Activated CD8-positive, alpha-beta T cell treated with anti-CD3 and anti-CD28 coated beads, Interleukin-2, amount 10 ng/mL, durations not matched to agents 7 days and 5 days (primary cell): Measurements from ENCODE around the gene FAM53A. TPM values are rescaled to one million over a fixed set of nuclear protein-coding genes. Genes with fewer than 3 reads are reported as not detected.

Source experiments
- ATAC-seq: fragments of 150-1000 bp; cut with Tn5 transposase; one replicate; pipeline ENCODE4 v1.10.0; 2021; ENCODE audit warnings: moderate library complexity
- CTCF ChIA-PET: fragments of 350-600 bp; sonication (Branson Sonifier 250); formaldehyde crosslinking; loops from one replicate; lab custom pipeline; 2021; ENCODE audit warnings: antibody characterized with exemption; lab: Charles Lee
- POLR2A ChIA-PET: fragments of 350-600 bp; sonication (Branson Sonifier 250); formaldehyde crosslinking; loops from one replicate; lab custom pipeline; 2021; ENCODE audit warnings: antibody characterized with exemption; lab: Charles Lee
- DNase-seq: peaks from one replicate; pipeline ENCODE4 v3.0.0-alpha.2; 2020
- H3K27ac Mint-ChIP-seq: one replicate; pipeline ENCODE4 v1.8.0; 2021; ENCODE audit warnings: mild to moderate bottlenecking, mixed read lengths
- H3K27me3 Mint-ChIP-seq: one replicate; pipeline ENCODE4 v1.8.0; 2021; ENCODE audit warnings: low read depth, mixed read lengths
- H3K36me3 Mint-ChIP-seq: one replicate; pipeline ENCODE4 v1.8.0; 2021; ENCODE audit warnings: low read depth, mixed read lengths
- H3K4me1 Mint-ChIP-seq: one replicate; pipeline ENCODE4 v1.8.0; 2021; ENCODE audit warnings: low read depth, mixed read lengths
- H3K4me3 Mint-ChIP-seq: one replicate; pipeline ENCODE4 v1.8.0; 2021; ENCODE audit warnings: mild to moderate bottlenecking, mixed read lengths
- H3K9me3 Mint-ChIP-seq: one replicate; pipeline ENCODE4 v1.8.0; 2022; ENCODE audit warnings: mixed read lengths; ENCODE audit not compliant: insufficient read depth
- total RNA-seq, 2 experiments: library from RNA; stranded (reverse); gene quantifications; one replicate each; pipeline ENCODE4 v1.2.3, GENCODE V29; 2021

FAM53A gene
- total RNA-seq, 2 experiments from 2014 or later = 0.45 to 0.91 TPM

DNA sequence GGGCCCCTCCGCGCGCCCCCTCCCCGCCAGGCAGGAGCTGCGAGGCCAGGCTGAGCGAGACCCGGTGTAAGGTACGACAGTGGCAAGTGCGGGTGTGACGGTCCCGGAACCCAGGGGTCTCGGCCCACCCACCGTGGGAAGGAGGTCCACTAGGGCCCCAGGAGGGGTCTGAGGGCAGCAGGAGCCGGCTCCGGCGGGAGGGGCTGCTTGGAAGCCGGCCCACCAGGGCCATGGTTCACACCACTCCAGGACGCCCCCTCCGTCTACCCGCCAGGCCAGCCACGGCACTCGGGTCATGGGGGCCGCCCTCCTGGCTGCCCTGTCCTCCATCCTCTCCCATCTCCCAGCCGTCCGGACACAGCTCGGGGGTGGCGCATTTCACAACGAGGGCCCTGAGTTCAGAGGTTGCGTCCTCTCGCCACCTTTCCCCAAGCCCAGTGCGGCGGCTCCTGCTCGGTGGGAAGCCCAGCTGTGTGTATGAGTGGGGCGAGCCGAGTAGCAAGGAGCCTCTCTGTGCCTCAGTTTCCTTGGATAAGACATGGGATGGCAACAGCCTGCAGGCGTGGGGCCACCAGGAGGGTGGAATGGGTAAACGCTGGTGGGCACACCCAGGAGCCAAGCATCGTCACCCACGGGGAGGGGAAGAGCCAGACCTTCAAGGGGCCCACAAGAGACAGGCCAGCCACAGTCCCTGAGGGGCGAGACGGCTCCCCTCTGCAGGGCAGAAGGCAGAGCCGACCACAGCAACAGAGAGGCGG, 81.3 kb downstream of the FAM53A start:
- ChIA-PET CTCF (no interaction called here), POLR2A (interaction anchor here (1.0 kb wide), 1 partner anchor 29 kb away, joined by 3 read pairs; no protein-coding TSS in a partner anchor)
- DNase-seq (no peak), ATAC-seq (no peak)
- no peaks in the 10 kb centered on the region for H3K27me3 Mint-ChIP-seq
- no peaks in the 10 kb centered on the region for H3K36me3 Mint-ChIP-seq
- no peak overlapping the region for H3K4me3 Mint-ChIP-seq
- no peak overlapping the region for H3K27ac Mint-ChIP-seq
- peaks cover 25% of the 10 kb centered on the region for H3K4me1 Mint-ChIP-seq
- no peaks in the 10 kb centered on the region for H3K9me3 Mint-ChIP-seq

DNA sequence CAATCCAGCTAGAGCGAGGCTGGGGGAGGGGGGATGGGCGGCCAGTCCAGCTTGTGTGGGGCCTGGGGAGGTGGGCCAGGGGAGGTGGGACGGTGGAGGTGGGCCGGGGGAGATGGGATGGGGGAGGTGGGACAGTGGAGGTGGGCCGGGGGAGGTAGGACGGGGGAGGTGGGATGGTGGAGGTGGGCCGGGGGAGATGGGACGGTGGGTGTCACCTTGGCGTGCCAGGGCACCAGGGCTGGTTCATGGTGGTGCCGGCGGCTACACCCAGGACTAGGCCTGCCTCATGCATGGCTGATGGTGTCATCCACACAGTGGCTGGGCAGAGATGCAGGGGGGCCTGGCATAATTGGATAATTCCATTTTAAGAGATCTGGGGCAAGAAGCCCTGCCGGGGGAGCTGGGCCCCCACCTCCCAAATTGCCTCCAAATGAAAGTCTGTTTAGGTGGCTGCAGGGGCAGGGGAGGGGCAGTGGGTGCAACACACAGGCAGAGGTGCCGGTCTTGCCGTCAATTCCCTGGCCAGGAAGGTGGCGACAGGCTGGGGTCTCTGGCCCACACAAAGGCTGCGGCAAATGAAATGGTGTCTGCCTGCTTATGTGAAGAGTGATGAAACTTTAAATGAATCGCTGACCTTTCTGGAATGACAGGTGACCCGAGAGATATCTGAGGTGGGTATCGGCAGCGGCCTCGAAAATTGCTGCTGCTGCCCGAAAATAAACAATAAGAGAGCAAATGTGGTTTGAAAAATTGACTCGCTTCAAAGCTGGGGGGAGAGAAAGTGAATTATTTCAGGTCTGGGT, 82.1 kb downstream of the FAM53A start:
- no peak overlapping the region for H3K27ac Mint-ChIP-seq

GRCh38 chr4:1601533-1601835, 82.6 kb downstream of the FAM53A start:
- H3K27me3 Mint-ChIP-seq = no peaks in the 10 kb centered on the region
- DNase-seq (no peak), ATAC-seq (no peak)
- H3K36me3 Mint-ChIP-seq = no peaks in the 10 kb centered on the region
- no peaks in the 10 kb centered on the region for H3K9me3 Mint-ChIP-seq
- H3K4me1 Mint-ChIP-seq = peaks cover 23% of the 10 kb centered on the region
- POLR2A ChIA-PET = no interaction called here
- H3K27ac Mint-ChIP-seq = no peak overlapping the region
- CTCF ChIA-PET = no interaction called here
- no peak overlapping the region for H3K4me3 Mint-ChIP-seq

More for the DNA sequence above, 82.1 kb downstream of the FAM53A start:
- no peak for DNase-seq
- H3K36me3 Mint-ChIP-seq = no peaks in the 10 kb centered on the region
- no peaks in the 10 kb centered on the region for H3K9me3 Mint-ChIP-seq
- no peaks in the 10 kb centered on the region for H3K27me3 Mint-ChIP-seq
- ATAC-seq = no peak
- CTCF ChIA-PET = no interaction called here
- H3K4me1 Mint-ChIP-seq = peaks cover 25% of the 10 kb centered on the region
- H3K4me3 Mint-ChIP-seq = no peak overlapping the region
- POLR2A ChIA-PET = interaction anchor here (1.0 kb wide), 1 partner anchor 28 kb away, joined by 3 read pairs; no protein-coding TSS in a partner anchor

GRCh38 chr4:1600811-1601532, 83.1 kb downstream of the FAM53A start:
- CTCF ChIA-PET = no interaction called here
- Mint-ChIP-seq H3K27ac (no peak overlapping the region), H3K27me3 (no peaks in the 10 kb centered on the region), H3K4me1 (peaks cover 20% of the 10 kb centered on the region), H3K4me3 (no peak overlapping the region), H3K9me3 (no peaks in the 10 kb centered on the region), H3K36me3 (no peaks in the 10 kb centered on the region)
- no peak for DNase-seq
- ATAC-seq = no peak
- POLR2A ChIA-PET = no interaction called here

DNA sequence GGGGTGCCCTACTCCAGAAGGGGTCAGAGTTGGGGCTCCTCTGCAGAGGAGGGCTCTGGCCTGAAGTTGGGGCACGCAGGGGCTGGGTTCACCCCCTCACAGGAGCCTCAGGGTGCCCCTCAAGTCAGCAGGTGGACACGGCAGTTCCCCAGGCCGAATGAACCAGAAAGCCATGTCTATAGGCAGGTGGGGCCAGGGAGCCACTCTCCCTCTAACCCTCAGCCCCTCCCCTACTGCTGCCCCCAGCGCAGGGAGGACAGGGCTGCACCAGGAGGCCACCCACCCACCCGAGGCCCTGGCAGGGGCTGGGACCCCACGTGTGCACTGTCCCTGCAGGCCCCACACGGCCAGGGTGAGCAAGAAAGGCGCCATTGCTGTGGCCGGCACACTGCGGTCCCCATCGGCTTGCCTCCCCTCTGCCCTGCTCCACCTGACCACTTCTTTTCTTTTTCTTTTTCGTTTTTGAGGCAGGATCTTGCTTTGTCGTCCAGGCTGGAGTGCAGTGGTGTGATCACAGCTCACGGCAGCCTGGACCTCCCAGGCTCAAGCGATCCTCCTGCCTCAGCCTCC, 83.8 kb downstream of the FAM53A start:
- H3K36me3 Mint-ChIP-seq = no peaks in the 10 kb centered on the region
- CTCF ChIA-PET = no interaction called here
- H3K4me3 Mint-ChIP-seq = no peak overlapping the region
- H3K9me3 Mint-ChIP-seq = no peaks in the 10 kb centered on the region
- no peaks in the 10 kb centered on the region for H3K27me3 Mint-ChIP-seq
- DNase-seq = no peak
- H3K4me1 Mint-ChIP-seq = peaks cover 13% of the 10 kb centered on the region
- no peak overlapping the region for H3K27ac Mint-ChIP-seq
- POLR2A ChIA-PET = no interaction called here
- no peak for ATAC-seq

DNA sequence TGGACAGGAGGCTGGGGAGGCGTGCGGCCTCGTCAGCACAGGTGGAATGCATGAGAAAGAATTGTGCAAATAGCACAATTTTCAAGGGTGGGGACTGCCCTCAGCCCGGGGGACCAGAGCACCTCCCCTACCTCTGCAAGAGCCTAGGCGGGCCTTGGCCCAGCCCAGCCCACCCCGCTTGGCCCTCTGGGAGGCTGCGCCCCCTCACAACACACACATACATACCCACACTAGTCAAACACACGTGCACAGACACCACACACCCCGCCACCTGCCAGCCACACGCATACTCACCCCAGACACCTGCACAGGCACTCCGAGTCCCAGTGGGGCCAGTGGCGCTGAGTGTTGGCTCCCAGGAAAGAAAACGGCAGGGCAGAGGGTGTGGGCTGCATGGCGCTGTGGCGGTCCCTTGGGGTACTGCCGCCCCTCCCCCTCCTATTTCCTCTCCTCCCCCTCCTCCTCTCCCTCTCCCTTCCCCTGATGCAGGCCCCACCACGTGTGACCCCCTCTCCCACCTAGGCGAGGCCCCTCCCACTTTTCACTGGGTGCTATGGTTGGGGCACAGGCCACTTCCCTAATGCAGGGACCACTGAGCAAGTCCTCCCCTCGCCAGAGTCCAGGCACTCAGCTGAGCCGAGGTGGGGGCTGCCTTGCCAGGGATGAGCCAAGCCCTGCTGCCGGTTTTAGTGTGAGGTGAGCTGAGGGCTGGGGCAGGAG, 84.5 kb downstream of the FAM53A start:
- Mint-ChIP-seq H3K36me3 (no peaks in the 10 kb centered on the region), H3K4me1 (peaks cover 7% of the 10 kb centered on the region), H3K9me3 (no peaks in the 10 kb centered on the region), H3K4me3 (no peak overlapping the region), H3K27me3 (no peaks in the 10 kb centered on the region), H3K27ac (no peak overlapping the region)
- no peak for ATAC-seq
- DNase-seq = no peak
- ChIA-PET CTCF (interaction anchor here (0.6 kb wide), 1 partner anchor 16 kb away, joined by 3 read pairs; no protein-coding TSS in a partner anchor), POLR2A (no interaction called here)

DNA sequence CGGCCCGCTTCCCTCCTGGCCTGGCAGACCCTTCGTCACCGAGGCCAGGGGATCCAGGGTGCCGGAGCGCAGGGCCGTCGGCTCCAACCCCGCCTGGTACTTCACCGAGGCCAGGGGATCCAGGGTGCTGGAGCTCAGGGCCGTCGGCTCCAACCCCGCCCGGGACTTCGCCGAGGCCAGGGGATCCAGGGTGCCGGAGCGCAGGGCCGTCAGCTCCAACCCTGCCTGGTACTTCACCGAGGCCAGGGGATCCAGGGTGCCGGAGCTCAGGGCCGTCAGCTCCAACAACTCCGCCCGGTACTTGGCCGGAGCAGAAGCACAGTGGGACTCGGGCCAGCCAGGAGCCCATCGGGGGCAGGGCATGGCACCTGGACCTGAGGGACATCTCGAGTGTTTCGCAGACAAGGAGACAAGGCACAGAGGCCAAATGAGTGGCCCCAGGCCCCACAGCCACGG, 85.1 kb downstream of the FAM53A start:
- no peaks in the 10 kb centered on the region for H3K27me3 Mint-ChIP-seq
- no peaks in the 10 kb centered on the region for H3K9me3 Mint-ChIP-seq
- ATAC-seq (no peak), DNase-seq (no peak)
- H3K4me3 Mint-ChIP-seq = no peak overlapping the region
- ChIA-PET CTCF (interaction anchor here (0.6 kb wide), 1 partner anchor 15 kb away, joined by 3 read pairs; no protein-coding TSS in a partner anchor), POLR2A (no interaction called here)
- no peak overlapping the region for H3K27ac Mint-ChIP-seq
- no peaks in the 10 kb centered on the region for H3K36me3 Mint-ChIP-seq
- H3K4me1 Mint-ChIP-seq = peaks cover 4% of the 10 kb centered on the region

DNA sequence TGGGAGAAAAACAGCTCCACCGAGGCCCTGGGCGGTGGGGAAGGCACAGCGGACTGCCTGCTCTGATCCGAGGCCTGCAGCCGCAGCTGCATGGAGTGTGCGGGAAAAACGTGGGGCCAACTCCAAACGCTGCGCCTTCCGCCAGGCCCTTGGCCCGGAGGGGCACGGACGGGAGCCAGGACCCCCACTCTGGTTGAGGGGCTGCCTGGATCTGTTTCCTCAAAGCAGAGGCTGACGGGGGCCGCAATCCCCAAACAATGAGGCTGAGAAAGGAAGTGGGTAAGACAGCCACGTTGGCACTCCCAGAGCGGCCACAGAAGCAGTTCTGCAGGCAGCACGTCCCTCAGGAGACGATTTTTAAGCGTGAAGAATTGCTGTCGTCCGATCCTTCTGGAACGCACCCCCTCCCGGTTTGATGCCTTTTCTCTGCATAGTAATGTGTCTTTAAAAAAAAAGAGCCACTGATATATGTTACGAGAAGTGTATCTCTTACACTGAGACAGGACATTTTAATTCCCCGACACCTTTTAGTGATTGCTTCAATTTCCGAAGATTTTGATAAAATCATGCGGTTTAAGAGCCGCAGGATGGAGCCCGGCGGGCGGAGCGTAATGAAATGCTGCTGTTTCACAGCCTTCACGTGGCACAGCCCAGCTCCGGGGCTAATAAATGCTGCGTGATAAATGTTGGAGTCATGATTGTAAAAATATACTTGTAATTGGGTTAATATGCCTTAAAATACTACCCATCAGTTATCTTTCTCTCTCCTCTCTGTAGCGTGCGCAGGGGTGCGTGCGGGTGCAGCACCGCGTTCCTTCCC, 85.7 kb downstream of the FAM53A start:
- ATAC-seq = no peak
- ChIA-PET POLR2A (no interaction called here), CTCF (interaction anchor here (0.6 kb wide), 1 partner anchor 14 kb away, joined by 3 read pairs; no protein-coding TSS in a partner anchor)
- H3K27ac Mint-ChIP-seq = no peak overlapping the region
- DNase-seq = no peak
- H3K4me1 Mint-ChIP-seq = peaks cover 4% of the 10 kb centered on the region
- no peak overlapping the region for H3K4me3 Mint-ChIP-seq
- H3K27me3 Mint-ChIP-seq = no peaks in the 10 kb centered on the region
- H3K36me3 Mint-ChIP-seq = no peaks in the 10 kb centered on the region
- no peaks in the 10 kb centered on the region for H3K9me3 Mint-ChIP-seq

GRCh38 chr4:1597021-1597931, 86.8 kb downstream of the FAM53A start:
- DNase-seq = no peak
- no peaks in the 10 kb centered on the region for H3K27me3 Mint-ChIP-seq
- ChIA-PET POLR2A (no interaction called here), CTCF (no interaction called here)
- H3K4me1 Mint-ChIP-seq = peaks cover 4% of the 10 kb centered on the region
- H3K27ac Mint-ChIP-seq = no peak overlapping the region
- H3K36me3 Mint-ChIP-seq = no peaks in the 10 kb centered on the region
- no peak for ATAC-seq
- no peak overlapping the region for H3K4me3 Mint-ChIP-seq
- no peaks in the 10 kb centered on the region for H3K9me3 Mint-ChIP-seq

DNA sequence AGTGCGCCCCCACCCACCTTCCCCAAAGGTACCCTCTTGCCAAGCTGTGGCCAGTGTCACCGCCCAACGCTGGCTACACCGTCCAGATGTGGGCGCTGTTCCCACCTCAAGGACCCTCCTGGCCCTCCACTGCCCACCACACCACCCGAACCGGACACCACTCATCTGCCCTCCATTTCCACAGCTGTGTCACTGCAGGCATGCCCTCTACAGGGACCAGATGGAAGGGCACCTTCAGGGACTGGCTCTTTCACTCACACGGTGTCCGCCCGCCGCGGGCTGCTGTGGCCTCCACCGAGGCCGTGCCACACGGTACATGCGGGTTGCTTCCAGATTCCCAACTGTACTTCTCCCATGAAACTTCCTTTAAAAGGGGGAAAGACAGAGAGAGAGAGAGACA, 87.7 kb downstream of the FAM53A start:
- Mint-ChIP-seq H3K4me1 (peaks cover 4% of the 10 kb centered on the region), H3K27ac (no peak overlapping the region), H3K36me3 (no peaks in the 10 kb centered on the region), H3K27me3 (no peaks in the 10 kb centered on the region), H3K9me3 (no peaks in the 10 kb centered on the region), H3K4me3 (no peak overlapping the region)
- POLR2A ChIA-PET = interaction anchor here (1.2 kb wide), 1 partner anchor 15 kb away, joined by 3 read pairs; no protein-coding TSS in a partner anchor
- DNase-seq (no peak), ATAC-seq (peak; percentile 19)
- CTCF ChIA-PET = no interaction called here
